HL-60/S4 treated with phorbol 12-myristate 13-acetate at 8.2 ng/mL for 4 days and 3 days (cell line): Measurements from ENCODE around the gene TBC1D13.

ENCODE experiments used
- in situ Hi-C: fragments of 300-500 bp; cut with MboI; formaldehyde crosslinking; loops from 2 replicates; pipeline ENCODE4 v1.15.0; 2022; ENCODE audit warnings: low sequenced_read_pairs

TBC1D13 gene

DNA sequence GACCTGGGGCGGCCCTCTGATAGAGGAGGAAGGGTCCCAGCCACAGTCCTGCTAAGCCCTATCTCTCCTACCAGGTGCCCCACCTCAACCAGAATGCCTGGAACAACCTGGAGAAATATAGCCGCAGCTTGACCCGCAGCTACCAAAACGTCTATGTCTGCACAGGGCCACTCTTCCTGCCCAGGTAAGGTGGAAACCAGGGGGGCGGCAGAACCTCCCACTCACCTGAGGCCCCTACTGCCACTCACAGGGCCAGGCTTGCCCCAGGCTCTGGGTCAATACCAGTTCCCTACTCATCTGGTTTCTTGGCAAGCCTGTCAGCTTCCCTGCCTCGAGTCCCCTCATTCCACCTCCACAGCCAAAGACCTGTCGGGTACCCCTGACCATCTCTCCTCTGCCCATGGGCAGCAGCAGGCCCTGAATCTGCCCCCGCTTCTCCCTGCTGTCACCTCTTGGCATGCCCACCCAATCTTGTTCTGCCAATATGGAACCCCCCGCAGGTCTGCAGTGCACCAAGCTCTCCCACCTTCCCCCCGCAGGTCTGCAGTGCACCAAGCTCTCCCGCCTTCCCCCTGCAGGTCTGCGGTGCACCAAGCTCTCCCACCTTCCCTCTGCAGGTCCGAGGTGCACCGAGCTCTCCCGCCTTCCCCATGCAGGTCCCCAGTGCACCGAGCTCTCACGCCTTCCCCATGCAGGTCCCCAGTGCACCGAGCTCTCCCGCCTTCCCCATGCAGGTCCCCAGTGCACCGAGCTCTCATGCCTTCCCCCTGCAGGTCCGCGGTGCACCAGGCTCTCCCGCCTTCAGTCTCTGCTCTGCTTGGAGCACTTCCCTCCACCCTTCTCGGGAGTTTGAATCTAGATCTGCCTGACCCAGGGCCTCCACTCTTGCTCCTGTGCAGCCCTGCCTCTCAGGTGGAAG lies 33.9 kb downstream of the TBC1D13 start:
- in situ Hi-C loops = no loop called here

DNA sequence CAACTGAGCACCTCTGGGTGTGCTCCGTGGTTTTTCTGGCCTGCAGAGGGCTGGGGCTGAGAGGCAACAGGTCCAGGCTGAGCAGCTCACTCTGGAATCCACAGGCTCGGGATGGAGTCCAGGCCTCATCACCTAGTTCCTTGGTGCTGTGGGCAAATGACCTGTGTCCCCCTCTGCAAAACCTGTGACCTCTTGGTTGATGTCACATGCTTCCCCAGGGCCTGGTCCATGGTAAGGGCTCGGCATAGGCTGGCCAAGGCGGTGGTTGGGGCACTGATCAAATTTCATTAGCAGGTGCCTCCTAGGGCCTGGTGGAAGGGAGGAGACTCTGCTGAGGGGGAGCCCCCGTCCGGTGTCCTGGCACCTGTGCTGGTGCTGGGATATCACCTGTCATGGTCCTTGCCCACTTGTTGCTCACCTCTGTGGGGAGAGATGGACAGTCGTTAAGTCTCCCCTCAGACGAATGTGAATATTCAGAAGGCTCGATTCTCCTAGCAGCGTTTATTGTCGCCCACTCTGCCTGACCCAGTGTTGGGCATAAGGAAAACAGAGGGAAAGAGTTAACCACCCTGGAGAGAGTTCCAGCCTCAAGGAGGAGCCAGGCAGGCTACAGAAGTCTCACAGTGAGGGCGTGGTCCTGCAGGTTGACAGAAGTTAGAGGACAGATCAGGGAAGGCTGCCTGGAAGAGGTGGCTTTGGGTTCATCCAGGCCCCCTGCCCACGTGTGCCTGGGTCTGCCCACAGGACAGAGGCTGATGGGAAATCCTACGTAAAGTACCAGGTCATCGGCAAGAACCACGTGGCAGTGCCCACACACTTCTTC lies 34.7 kb downstream of the TBC1D13 start:
- in situ Hi-C loops = no loop called here

DNA sequence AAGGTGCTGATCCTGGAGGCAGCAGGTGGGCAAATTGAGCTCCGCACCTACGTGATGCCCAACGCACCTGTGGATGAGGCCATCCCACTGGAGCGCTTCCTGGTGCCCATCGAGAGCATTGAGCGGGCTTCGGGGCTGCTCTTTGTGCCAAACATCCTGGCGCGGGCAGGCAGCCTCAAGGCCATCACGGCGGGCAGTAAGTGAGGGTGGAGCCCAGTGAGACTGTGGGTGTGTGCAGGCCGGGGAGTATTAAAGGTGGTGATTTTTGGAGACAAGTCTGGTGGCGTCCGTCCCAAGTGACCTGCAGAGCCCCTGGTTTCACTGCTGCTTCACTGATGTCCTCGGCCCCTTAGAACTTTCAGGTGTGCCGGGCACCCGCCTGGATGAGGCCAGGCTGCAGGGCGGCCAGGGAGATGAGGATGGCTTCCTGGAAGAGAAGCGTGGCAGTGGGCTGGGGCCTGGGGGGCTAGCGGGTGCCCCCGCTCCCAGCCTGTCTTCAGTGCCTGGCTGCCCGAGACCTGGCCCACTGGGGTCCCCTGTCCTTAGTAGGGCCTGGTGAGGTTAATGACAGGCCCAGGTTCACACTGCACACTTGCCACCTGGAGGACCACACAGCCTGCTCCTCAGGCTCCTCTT lies 35.5 kb downstream of the TBC1D13 start:
- in situ Hi-C loops = no loop called here

DNA sequence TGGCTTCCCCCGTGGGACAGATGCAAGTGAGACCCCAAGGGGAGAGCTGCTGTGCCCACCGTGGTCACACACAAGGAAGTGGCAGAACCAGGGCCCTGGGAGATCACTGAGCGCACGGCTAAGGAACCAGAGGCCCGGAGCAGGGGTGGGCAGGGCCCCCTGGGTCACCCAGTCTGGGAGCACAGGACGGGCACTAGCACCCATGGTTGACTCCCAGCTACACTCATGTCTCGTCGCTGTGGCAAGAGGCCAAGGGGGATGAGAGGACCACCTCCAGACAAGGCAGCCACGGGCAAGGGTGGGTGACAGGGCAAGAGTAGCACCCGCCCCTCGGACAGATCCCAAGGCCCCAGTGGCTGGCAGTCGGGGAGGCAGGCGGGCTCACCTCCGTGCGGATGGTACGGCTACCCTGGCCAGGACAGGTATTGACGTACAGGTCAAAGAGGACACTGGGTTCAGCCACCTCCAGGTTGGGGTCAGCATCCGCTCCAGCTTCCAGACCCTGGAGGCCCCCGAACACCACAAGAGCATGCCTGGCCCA lies 36.4 kb downstream of the TBC1D13 start:
- in situ Hi-C loops = no loop called here

DNA sequence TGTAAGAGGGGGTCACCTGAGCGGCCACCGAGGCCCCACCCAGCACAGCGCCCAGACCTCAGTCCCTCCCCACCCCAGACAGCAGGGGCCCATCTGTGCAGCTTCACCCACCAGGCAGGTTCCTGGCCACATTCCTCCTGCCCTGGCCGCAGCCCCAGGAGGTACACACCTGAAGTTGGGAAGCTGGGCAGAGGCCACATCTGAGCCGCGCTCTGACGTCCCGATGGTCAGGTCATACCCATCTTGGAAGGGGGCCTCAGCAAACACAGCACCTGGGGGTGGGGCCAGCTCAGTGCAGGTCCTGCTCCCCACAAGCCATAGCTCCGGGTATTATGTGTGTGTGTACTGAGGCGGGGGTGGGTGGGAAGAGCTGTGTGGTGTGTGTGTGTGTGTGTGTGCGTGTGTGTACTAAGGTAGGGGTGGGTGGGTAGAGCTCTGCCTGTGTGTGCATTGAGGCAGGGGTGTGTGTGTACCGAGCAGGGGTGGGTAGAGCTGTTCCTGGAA lies 36.9 kb downstream of the TBC1D13 start:
- in situ Hi-C loops = no loop called here

DNA sequence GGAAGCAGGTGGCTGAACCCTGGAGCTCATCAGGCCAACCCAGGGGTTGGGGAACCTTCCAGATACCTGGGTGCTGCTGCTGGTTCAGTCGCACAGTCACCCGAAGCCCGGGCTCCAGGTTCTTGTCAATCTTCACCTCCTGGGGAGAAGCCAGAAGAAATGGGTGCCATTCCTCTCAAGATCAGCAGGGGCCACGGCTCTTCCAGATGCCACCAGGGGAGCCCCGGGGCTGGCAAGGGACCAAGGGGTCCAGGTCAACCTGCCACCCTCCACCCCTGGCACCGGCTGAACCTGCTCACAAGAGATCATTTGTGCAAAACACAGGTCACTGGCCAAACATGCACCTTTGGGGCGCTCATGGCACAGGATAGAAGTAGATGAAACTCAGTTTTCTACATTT lies 37.9 kb downstream of the TBC1D13 start:
- in situ Hi-C loops = no loop called here

DNA sequence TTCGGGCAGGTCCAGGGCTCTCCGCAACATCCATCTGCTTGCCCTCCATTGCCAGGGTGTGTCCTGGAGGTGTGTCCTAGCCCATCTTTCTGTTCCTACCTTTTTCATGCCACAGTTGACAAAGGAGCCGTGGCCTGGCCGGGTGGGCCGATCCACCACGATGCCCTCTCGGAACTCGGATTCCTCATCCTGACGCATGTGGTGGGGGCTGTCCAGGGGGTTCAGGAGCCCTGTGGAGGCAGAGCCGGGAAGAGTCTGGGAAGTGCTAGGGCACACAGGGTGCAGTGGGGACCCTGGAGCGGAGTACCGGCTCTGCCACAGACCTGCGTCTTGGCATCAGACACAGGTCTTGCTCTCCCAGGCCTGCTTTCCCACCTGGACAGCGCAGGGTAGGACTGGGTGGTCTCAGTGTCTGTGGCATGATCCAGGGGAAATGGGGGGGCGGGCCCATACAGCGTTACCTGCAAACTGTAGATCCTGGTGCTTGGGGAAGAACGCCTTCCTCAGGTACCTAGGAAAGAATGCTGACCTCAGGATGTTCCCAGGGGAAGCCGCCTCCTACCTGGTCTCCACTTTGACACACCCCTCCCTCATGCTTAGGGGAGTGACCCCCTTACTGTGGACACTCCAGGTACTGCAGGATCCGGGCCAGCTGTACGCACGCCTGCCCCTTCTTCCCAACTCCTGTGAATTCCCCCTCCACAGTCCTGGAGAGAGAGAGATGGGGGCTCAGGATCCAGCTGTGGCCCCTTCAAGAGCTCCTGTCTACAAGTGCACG lies 39.1 kb downstream of the TBC1D13 start:
- in situ Hi-C loops = no loop called here

DNA sequence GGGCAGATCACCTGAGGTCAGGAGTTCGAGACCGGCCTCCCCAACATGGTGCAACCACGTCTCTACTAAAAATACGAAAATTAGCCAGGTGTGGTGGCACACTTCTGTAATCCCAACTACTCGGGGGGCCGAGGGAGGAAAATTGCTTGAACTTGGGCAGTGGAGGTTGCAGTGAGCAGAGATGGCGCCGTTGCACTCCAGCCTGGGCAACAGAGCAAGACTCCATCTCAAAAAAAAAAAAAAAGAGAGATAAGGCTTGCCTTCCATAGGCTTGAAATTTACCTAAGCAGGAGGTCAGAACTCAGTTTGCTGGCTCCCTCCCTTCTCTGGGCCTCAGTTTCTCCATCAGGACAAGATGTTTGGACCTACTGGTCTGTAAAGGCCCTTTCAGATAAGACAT lies 41.2 kb downstream of the TBC1D13 start:
- in situ Hi-C loops = no loop called here

DNA sequence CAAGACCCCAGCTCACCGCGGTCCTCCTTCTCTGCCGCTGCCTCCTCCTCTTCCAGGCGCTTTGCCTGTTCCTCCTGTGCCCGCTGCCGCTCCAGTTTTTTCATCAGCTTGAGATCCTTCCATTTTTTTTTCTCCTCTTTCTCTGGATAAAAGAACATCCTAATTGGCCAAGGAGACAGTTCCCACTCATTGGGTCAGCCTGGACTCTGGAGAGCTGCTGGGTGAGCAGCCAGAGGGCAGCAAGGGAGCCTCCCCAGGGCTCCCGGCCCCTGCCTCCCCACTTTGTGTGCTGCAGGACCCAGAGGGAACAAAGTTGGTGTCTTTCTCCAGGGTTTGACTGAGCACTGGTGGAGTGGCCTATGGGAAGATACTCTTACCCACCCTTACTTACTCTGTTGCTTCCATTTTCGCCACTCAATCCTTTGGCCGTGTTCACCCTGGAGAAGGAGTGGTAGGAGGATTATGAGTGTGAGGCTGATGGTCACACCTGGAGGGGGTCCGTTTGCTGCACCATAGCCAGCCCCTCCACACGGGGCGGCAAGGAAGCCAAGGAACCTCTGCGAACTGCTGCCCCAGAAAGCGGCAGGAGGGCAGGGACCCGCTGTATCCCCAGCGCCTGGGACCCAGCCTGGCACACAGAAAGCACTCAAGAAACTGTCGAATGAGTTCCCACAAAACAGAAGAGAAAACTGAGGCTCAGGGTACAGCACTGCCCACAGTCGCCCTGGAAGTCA lies 41.8 kb downstream of the TBC1D13 start:
- in situ Hi-C loops = no loop called here

DNA sequence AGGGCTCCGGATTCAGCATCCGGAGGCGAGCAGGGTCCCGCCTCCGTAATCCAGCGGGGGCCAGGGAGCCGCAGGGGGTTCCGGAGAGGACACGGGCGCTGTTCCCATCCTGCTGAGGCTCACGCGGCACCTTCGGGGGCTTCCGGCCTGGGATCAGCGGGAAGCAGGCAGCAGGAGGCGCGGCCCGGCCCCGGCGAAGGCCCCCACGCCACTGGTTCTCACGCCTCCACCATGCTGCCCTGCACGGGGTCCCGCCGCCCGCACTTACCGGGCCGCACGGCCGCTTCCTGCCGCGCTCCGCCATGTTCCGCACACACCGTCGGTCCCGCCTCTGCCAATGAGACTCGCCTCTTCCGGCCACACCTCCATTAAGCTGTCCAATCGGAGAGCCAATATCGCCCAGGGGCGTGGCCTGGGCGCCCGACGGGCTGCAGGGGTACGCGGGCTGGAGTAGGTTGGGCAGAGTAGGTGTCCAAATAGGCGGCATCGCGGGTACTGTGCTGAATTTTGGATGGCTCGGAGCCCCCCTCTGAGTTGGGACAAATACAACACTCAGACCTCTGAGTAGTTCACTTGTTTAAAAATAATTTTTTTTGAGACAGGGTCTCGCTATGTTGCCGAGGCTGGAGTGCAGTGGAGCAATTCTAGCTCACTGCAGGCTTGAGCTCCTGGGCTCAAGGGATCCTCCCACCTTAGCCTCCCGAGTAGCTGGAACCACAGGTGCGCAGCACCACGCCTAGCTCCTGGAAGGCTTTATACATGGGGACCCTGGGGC lies 42.6 kb downstream of the TBC1D13 start, which contains the start of gene SPOUT1:
TSS of gene SPOUT1 (minus strand) at position 318 of the 775 bp plus-strand sequence. CDS start at position 304, 14 bp downstream.
- in situ Hi-C loops = no loop called here

DNA sequence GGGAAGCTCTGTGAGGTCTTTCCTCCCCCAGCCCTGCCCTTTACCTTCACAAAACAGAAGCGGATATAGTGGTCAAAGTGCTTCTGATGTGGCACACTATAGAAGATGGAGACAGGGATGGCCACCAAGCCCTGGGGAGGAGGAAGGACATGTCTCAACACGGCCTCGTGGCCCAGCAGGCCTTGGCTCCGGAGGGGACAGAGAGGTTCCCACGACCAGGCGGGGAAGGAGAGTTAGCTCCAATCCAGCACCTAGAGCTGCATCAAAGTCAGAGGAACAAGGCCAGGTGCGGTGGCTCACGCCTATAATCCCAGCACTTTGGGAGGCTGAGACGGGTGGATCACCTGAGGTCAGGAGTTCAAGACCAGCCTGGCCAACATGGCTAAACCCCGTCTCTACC lies 46.6 kb downstream of the TBC1D13 start:
- in situ Hi-C loops = no loop called here

DNA sequence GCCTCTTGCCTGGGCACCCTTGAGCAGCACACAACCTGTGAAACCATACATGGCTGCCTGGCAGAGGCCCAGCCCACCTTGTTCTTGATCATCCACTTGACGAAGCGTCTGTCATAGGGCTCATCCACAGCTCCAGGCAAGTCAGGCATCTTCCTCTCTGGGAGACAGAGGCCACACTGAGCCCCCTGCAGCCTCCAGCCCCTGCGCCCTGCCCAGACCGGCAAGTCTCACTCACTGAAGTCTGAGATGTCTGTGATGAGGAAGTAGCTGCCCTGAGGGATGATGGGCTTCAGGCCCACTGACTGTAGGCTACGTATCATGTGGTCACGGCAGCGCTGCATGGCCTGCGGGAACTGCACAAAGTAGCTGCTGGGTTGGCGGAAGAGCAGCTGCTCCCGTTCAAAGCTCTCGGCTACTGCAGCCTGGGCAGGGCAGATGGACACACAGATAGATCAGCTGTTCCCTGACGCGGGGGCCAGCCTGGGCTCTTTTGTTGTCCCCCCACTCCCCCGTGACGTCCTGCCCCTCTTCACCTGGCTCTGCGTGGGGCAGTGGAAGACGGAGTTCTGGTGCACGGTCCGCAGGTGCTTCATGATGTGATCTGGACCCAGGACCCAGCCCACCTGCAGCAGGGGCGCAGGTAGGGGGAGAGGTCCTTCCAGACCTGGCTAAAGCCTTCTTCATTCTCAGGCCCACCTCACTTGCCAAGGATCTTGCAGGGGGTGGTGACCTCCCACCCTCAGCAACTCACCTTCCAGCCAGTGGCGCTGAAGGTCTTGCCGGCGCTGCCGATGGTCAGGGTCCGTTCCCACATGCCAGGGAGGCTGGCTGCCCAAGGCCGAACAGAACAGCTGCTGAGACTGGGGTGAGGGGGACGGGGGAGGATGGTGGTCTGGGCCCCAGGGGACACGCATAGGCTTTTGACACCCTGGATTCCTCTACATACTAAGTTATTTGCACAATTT lies 48.5 kb downstream of the TBC1D13 start:
- in situ Hi-C loops = no loop called here

DNA sequence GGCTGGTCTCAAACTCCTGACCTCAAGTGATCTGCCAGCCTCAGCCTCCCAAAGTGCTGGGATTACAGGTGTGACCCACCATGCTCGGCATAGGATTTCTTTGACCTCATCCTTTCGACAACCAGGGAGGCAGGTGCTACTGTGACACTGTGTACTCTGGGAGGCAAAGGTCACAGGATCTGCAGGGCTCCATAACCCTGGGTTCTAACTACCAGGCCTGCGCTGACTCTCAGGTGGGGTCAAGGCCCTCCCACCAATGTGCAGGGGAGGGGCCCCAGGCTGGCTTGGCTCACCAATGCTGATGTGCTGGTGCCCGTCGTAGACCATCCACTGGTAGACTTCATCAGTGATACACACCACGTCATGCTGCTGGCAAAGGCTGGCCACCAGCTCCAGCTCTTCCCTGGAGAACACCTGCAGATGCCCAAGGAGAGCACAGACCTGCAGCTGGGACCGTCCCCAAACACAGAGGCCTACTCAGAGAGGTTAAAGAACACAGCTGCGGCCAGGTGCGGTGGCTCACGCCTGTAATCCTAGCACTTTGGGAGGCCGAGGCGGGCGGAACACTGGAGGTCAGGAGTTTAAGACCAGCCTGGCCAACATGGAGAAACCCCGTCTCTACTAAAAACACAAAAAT lies 49.6 kb downstream of the TBC1D13 start:
- in situ Hi-C loops = no loop called here

DNA sequence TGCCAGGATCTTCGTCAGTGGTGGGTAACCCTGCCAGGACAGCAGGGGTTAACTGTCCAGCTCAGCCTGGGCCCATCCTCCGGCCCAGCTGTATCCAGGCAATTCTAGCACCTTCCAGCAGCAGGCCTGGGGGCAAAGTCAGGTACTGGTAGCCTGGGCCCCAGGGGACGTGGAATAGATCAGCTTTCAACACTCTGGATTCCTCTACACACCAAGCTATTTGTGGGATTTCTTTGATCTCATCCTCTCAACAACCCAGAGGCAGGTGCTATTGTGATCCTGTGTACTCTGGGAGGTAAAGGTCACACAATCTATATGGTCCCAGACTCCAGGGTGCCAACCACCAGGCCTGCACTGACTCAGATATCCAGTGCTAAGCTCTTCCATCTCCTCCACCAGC lies 51.3 kb downstream of the TBC1D13 start:
- in situ Hi-C loops = no loop called here

DNA sequence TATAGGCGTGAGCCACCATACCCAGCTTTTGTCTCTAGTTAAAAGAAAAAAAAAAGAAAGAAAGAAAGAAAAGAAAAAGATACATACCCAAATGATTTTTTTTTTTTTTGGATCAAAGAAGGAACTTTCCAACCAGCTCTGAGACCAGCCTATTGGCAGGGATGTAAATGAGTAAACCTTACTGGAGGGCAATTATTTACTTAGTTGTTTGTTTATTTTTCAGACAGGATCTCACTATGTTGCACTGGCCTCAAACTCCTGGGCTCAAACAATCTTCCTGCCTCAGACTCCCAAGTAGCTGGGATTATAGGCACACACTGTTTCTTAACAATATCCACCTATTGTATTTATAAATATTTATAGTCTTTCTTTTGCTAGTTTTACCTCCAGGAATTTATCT lies 53.5 kb downstream of the TBC1D13 start:
- in situ Hi-C loops = no loop called here

DNA sequence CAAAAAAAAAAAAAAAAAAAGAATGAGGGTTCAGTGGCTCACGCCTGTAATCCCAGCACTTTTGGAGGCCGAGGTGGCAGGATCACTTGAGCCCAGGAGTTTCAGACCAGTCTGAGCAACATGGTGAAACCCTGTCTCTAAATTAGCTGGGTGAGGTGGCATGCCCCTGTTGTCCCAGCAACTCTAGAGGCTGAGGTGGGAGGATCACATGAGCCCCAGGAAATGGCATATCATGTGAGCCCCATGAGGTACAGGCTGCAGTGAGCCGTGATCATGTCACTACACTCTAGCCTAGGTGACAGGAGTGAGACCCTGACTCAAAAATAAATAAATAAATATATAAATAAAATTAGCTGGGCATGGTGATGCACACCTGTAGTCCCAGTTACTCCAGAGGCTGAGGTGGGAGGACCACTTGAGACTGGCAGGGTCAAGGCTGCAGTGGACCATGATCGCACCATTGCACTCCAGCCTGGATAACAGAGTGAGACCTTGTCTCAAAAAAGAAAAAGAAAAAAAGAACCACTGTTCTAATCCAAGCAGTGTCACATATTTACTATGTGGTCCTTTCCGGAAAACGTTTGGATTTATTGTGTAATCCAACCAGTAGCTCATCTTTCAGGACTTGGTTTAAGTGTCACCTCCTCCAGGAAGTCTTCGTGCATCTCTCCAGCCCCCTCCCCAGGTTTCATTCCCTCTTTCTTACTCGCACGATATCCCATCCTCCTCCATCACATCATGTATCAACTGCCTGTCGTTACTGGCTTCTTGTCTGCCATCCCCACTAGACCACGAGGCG lies 54.8 kb downstream of the TBC1D13 start:
- in situ Hi-C loops = no loop called here
